K562 (cell line): Measurements from ENCODE around the gene BLOC1S2. TPM values are rescaled to one million over a fixed set of nuclear protein-coding genes. Genes with fewer than 3 reads are reported as not detected.

ENCODE experiments used
- CTCFL ChIP-seq: IDR thresholded peaks from 2 replicates; pipeline ENCODE4 v1.6.1; 2011; ENCODE audit warnings: borderline replicate concordance, low read depth, mild to moderate bottlenecking, moderate library complexity, low read length; ENCODE audit not compliant: insufficient read depth, poor library complexity, severe bottlenecking
- DIDO1 ChIP-seq: fragments of 450-650 bp; IDR thresholded peaks from 2 replicates; pipeline ENCODE4 v1.6.1; 2016; ENCODE audit warnings: low read depth, missing biosample characterization, missing genetic modification characterization
- FOXM1 ChIP-seq, 2 experiments: fragments of 450-650 bp in 1 of 2; sonication (generic) in 1 of 2; formaldehyde crosslinking in 1 of 2; IDR thresholded peaks; 2 replicates each; pipeline versions ENCODE4 v1.6.1 to v1.9.0; 2017 to 2022; ENCODE audit warnings: low read depth in 2 of 2, mild to moderate bottlenecking in 2 of 2, missing genetic modification reagents in 1 of 2, moderate library complexity in 1 of 2
- HNRNPLL ChIP-seq: fragments of 200-400 bp; formaldehyde crosslinking; IDR thresholded peaks from 2 replicates; pipeline ENCODE4 v1.6.1; 2017; ENCODE audit warnings: low read length, low read depth, mild to moderate bottlenecking; ENCODE audit not compliant: poor library complexity, severe bottlenecking
- IRF1 ChIP-seq: sonication (generic); formaldehyde crosslinking; IDR thresholded peaks from 2 replicates; pipeline ENCODE4 v1.8.0; 2022; ENCODE audit warnings: missing genetic modification reagents, mild to moderate bottlenecking, borderline replicate concordance
- JUND ChIP-seq, 2 experiments: IDR thresholded peaks; 2 replicates in 1 of 2; 3 replicates in 1 of 2; pipeline ENCODE4 v1.6.1; 2011; ENCODE audit warnings: borderline replicate concordance in 2 of 2, low read depth in 2 of 2, low read length in 2 of 2, improper control_type of control experiment in 1 of 2, missing biosample characterization in 1 of 2, missing genetic modification characterization in 1 of 2, missing genetic modification reagents in 1 of 2
- KHSRP ChIP-seq: fragments of 450-650 bp; IDR thresholded peaks from 2 replicates; pipeline ENCODE4 v1.6.1; 2017
- LEF1 ChIP-seq: fragments of 450-650 bp; IDR thresholded peaks from 2 replicates; pipeline ENCODE4 v1.6.1; 2016; ENCODE audit warnings: mild to moderate bottlenecking
- NEUROD1 ChIP-seq: fragments of 150-350 bp; IDR thresholded peaks from 2 replicates; pipeline ENCODE4 v1.6.1; 2014; ENCODE audit warnings: borderline replicate concordance, low read length, low read depth; ENCODE audit not compliant: partially characterized antibody
- PHF8 ChIP-seq: fragments of 200-600 bp; sonication (generic); IDR thresholded peaks from 2 replicates; pipeline ENCODE4 v1.6.1; 2012; ENCODE audit warnings: mixed run types, mild to moderate bottlenecking, inconsistent platforms, low read length, moderate library complexity, borderline replicate concordance
- POLR2A ChIP-seq: fragments of 450-650 bp; conservative IDR thresholded peaks from 2 replicates; pipeline ENCODE4 v1.6.1; 2016
- POLR2G ChIP-seq: fragments of 200-400 bp; formaldehyde crosslinking; IDR thresholded peaks from 2 replicates; pipeline ENCODE4 v1.6.1; 2017; ENCODE audit warnings: low read depth, mild to moderate bottlenecking, antibody characterized with exemption, low read length, moderate library complexity
- RB1 ChIP-seq: fragments of 450-650 bp; IDR thresholded peaks from 2 replicates; pipeline ENCODE4 v1.6.1; 2017; ENCODE audit warnings: low read depth, mild to moderate bottlenecking
- SAP30 ChIP-seq: fragments of 200-600 bp; sonication (generic); IDR thresholded peaks from 2 replicates; pipeline ENCODE4 v1.6.1; 2012; ENCODE audit warnings: borderline replicate concordance, low read depth, mild to moderate bottlenecking, moderate library complexity, low read length, control low read depth, inconsistent platforms; ENCODE audit not compliant: insufficient read depth, poor library complexity, severe bottlenecking
- SIX5 ChIP-seq, 2 experiments: IDR thresholded peaks; 2 replicates each; pipeline ENCODE4 v1.6.1; 2011; ENCODE audit warnings: low read length in 2 of 2, borderline replicate concordance in 1 of 2, low read depth in 1 of 2, mild to moderate bottlenecking in 1 of 2, moderate library complexity in 1 of 2; ENCODE audit not compliant: insufficient read depth in 1 of 2
- SMAD4 ChIP-seq: fragments of 250-450 bp; sonication (Bioruptor Pico); conservative IDR thresholded peaks from 2 replicates; pipeline ENCODE4 v1.8.0; 2021; ENCODE audit warnings: inconsistent platforms, mild to moderate bottlenecking, moderate library complexity
- TAF1 ChIP-seq: IDR thresholded peaks from 2 replicates; pipeline ENCODE4 v1.6.1; 2011; ENCODE audit warnings: mild to moderate bottlenecking, low read length, moderate library complexity; ENCODE audit not compliant: insufficient read depth, control insufficient read depth, severe bottlenecking; ENCODE audit errors: extremely low read depth
- TAF9B ChIP-seq: fragments of 450-650 bp; IDR thresholded peaks from 2 replicates; pipeline ENCODE4 v1.6.1; 2018; ENCODE audit warnings: mild to moderate bottlenecking; ENCODE audit not compliant: partially characterized antibody
- ZC3H8 ChIP-seq: fragments of 450-650 bp; IDR thresholded peaks from 2 replicates; pipeline ENCODE4 v1.6.1; 2017
- ZFP91 ChIP-seq: sonication (generic); formaldehyde crosslinking; IDR thresholded peaks from 2 replicates; pipeline ENCODE4 v1.8.0; 2022; ENCODE audit warnings: mild to moderate bottlenecking, missing genetic modification reagents
- ZNF165 ChIP-seq: fragments of 250-450 bp; sonication (Bioruptor Pico); IDR thresholded peaks from 2 replicates; pipeline ENCODE4 v1.4.0; 2020; ENCODE audit warnings: borderline replicate concordance
- polyA plus RNA-seq, 8 experiments: library from polyadenylated mRNA; depleted of rRNA in 4 of 8; stranded (reverse) in 5 of 8; unstranded in 3 of 8; fragments of >200 nt; fragmentation: Nextera tagmentation in 2 of 8; fragmentation: Illumina TruSeq in 1 of 8; extraction: Ambion mirVana in 2 of 8; extraction: Trizol in 1 of 8; gene quantifications; 2 replicates each; pipeline versions ENCODE4 v1.2.1 to v1.2.3, GENCODE V29; 2011 to 2014; ENCODE audit warnings: inconsistent platforms in 1 of 8, missing spikeins in 1 of 8
- total RNA-seq, 7 experiments: library from RNA; depleted of rRNA in 6 of 7; stranded (reverse); fragments of >200 nt in 6 of 7; fragmentation: Illumina TruSeq in 2 of 7; extraction: Trizol in 2 of 7; gene quantifications; 2 replicates each; pipeline versions ENCODE4 v1.2.1 to v1.2.3, GENCODE V29; 2011 to 2021; ENCODE audit warnings: low replicate concordance in 1 of 7

The BLOC1S2 gene
- total and polyA plus RNA-seq, 9 of the 15 experiments (the other 6 are each of a cell fraction or from before 2014, with no cell fraction given) = 29.5 to 45.8 (median 34.9) TPM

- TF ChIP-seq LEF1 = 0 out of 2 replicates have a peak, but pooled peaks have one; percentile 43
- TF ChIP-seq POLR2G = 0 out of 2 replicates have a peak, but pooled peaks have one; percentile 24
- TF ChIP-seq ZC3H8 = no peak
- TF ChIP-seq FOXM1 (IDR thresholded peaks at IDR 0.05; ENCODE audit: low read depth) = no peak
- TF ChIP-seq FOXM1 (CRISPR knock-in tag; IDR thresholded peaks at IDR 0.05; ENCODE audit: low read depth) = no peak
- TF ChIP-seq SMAD4 (CRISPR knock-in tag) = no peak
- TF ChIP-seq RB1 = peak; percentile 42; the same call in 1 of the 2 replicates
- TF ChIP-seq SIX5 (IDR thresholded peaks at IDR 0.05; ENCODE audit: borderline replicate concordance in 1 of 2, insufficient read depth in 1 of 2, low read depth in 1 of 2, low read length in 2 of 2) = peak in 1 of 2 experiments; percentile 40; a peak in 1 of 4 replicates
- no peak for TF ChIP-seq IRF1 (CRISPR knock-in tag)
- TF ChIP-seq JUND (IDR thresholded peaks at IDR 0.05; ENCODE audit: borderline replicate concordance, low read depth, low read length) = 0 out of 2 replicates have a peak, but pooled peaks have one; percentile 13
- no peak; the same call in 2 of the 3 replicates for TF ChIP-seq JUND (tag; IDR thresholded peaks at IDR 0.05; ENCODE audit: borderline replicate concordance, low read depth, low read length)
- TF ChIP-seq ZNF165 = no peak
- TF ChIP-seq TAF9B = peak; percentile 35
- peak; percentile 25; the same call in 1 of the 2 replicates for TF ChIP-seq KHSRP
- TF ChIP-seq ZFP91 (CRISPR knock-in tag) = no peak
- TF ChIP-seq DIDO1 = peak; percentile 87
- peak; percentile 89; the same call in 1 of the 2 replicates for TF ChIP-seq PHF8
- TF ChIP-seq POLR2A = peak; percentile 80
- TF ChIP-seq CTCFL = no peak
- peak; percentile 76 for TF ChIP-seq NEUROD1
- TF ChIP-seq TAF1 = peak; percentile 84
- peak; percentile 63 for TF ChIP-seq HNRNPLL
- peak; percentile 54 for TF ChIP-seq SAP30
Observed at GRCh38 chr10:100267239-100268104, 19.0 kb downstream of the BLOC1S2 start, which contains the start of gene CWF19L1 (continued).
